Measurements from ENCODE around the gene MPRIP. TPM values are rescaled to one million over a fixed set of nuclear protein-coding genes. Genes with fewer than 3 reads are reported as not detected.

Gene MPRIP
- total RNA-seq, 2 experiments from 2014 or later = 132 to 135 TPM

DNA sequence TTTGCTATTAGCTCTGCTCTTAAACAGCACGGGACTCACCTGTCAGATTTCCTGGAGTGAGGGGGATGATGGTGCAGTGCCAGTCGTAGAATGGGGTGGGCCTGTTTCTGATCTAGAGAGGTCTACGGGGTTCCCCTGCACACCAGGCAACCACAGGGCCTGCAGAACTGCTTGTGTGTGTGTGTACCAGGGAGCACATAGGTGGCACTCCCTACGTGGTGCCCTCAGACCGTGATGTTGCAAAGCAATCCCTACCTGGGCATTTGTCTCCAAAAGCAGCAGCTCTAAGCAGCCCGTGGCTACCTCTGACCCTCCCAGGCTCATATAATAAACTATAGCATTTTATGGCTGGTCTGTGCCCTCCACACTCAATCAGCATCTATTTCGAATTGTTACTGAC, 38.5 kb downstream of the MPRIP start:
- H3K27ac Mint-ChIP-seq = no peak overlapping the region
- H3K36me3 Mint-ChIP-seq (ENCODE audit: low read depth) = peaks cover 4% of the 10 kb centered on the region
- ChIA-PET CTCF (no interaction called here), POLR2A (no interaction called here)
- no peaks in the 10 kb centered on the region for H3K27me3 Mint-ChIP-seq
- TF ChIP-seq, protein P1, sequence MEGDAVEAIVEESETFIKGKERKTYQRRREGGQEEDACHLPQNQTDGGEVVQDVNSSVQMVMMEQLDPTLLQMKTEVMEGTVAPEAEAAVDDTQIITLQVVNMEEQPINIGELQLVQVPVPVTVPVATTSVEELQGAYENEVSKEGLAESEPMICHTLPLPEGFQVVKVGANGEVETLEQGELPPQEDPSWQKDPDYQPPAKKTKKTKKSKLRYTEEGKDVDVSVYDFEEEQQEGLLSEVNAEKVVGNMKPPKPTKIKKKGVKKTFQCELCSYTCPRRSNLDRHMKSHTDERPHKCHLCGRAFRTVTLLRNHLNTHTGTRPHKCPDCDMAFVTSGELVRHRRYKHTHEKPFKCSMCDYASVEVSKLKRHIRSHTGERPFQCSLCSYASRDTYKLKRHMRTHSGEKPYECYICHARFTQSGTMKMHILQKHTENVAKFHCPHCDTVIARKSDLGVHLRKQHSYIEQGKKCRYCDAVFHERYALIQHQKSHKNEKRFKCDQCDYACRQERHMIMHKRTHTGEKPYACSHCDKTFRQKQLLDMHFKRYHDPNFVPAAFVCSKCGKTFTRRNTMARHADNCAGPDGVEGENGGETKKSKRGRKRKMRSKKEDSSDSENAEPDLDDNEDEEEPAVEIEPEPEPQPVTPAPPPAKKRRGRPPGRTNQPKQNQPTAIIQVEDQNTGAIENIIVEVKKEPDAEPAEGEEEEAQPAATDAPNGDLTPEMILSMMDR (IDR thresholded peaks at IDR 0.05) = no peak
- H3K4me1 Mint-ChIP-seq (ENCODE audit: low read depth) = peaks cover 9% of the 10 kb centered on the region
- no peaks in the 10 kb centered on the region for H3K9me3 Mint-ChIP-seq
- no peak for ATAC-seq
- no peak for DNase-seq
- no peak overlapping the region for H3K4me3 Mint-ChIP-seq
- intact Hi-C loops (cut with micrococcal nuclease) = no loop called here

DNA sequence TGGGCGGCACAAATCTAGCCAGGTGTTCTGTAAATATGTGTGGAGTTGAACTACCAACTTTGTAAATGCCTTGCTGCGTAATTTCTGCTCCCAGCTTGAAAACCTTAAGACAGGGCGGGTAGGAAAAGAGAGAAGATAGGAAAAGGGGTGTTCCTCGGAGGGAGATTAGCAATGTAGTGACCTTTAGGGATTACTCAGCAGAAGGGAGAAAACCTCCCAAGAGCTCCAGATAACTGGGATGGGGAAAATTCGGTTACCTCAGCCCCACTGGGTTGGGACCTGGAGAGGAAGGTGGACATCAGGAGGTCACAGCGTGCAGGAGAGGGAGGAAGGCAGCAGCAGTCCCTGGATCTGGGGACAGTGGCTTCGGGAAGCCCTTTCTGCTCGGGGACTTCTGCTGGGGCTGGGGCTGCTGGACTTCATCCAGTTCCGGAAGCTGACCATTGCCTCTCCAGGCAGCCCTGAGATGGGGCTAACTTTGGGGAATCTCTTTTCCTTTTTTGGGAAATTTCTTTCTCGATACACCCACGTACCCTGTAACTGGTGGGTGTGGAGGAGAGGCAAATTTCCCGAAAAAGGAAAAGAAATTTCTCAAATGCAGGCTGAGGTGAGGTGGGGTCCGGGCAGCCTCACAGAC, 39.2 kb downstream of the MPRIP start:
- TF ChIP-seq, protein P1 (IDR thresholded peaks at IDR 0.05) = no peak
- no peak overlapping the region for H3K4me3 Mint-ChIP-seq
- intact Hi-C loops (cut with micrococcal nuclease) = no loop called here
- DNase-seq (no peak), ATAC-seq (no peak)
- POLR2A ChIA-PET = interaction anchor here (1.4 kb wide), 1 partner anchor 21 kb away, joined by 3 read pairs; no protein-coding TSS in a partner anchor
- no peak overlapping the region for H3K27ac Mint-ChIP-seq
- H3K27me3 Mint-ChIP-seq = no peaks in the 10 kb centered on the region
- H3K9me3 Mint-ChIP-seq = no peaks in the 10 kb centered on the region
- peaks cover 4% of the 10 kb centered on the region for H3K36me3 Mint-ChIP-seq (ENCODE audit: low read depth)
- CTCF ChIA-PET = no interaction called here
- H3K4me1 Mint-ChIP-seq (ENCODE audit: low read depth) = peaks cover 11% of the 10 kb centered on the region

DNA sequence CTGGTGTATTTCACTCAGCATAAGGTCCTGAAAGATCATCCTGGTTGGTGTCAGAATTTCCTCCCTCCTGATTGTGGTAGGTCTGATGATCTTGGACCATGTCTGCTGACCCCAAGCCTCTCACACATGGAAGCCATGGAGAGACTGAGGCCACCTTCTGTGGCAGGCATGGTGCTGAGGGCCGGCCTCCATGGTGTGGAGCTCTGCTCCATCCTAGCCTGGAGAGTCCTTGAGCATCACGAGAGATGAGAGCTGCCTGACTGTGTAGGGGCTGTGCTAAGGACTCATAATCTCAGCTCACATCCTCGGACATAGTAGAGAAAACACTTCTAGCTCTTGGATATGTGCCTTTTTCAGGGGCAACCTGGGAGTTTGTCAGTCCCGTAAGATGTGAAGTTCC, 40.6 kb downstream of the MPRIP start:
- Mint-ChIP-seq H3K9me3 (no peaks in the 10 kb centered on the region), H3K4me3 (no peak overlapping the region), H3K36me3 (ENCODE audit: low read depth) (peaks cover under 1% of the 10 kb centered on the region), H3K4me1 (ENCODE audit: low read depth) (peaks cover 20% of the 10 kb centered on the region), H3K27me3 (no peaks in the 10 kb centered on the region), H3K27ac (no peak overlapping the region)
- TF ChIP-seq, protein P1 (IDR thresholded peaks at IDR 0.05) = no peak
- DNase-seq (no peak), ATAC-seq (no peak)
- CTCF ChIA-PET = no interaction called here
- intact Hi-C loops (cut with micrococcal nuclease) = no loop called here
- POLR2A ChIA-PET = no interaction called here

DNA sequence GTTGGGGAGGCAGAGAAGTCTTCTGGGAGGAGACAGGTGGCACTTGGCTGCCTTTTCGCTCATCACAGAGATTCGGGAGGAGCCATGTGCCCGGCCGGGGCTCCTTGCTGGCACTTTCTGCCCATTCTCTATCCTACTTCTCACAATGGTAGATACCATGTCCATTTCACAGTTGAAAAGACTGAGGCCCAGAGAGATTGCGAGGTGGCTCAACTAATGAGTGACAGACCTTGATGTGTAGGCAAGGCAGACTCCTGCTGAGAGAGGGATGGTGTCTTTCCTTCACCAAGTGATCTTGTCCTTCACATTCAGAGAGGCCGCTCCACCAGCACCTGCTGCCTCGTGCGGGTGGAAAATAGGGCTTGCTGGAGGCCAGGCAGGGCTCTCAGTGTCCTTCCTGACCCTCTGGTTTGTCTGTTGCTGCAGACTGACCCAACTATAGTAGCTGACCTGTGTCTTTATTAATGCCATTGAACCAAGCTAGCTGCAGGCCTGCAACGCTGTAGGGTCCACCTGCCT, 42.1 kb downstream of the MPRIP start:
- ChIA-PET CTCF (no interaction called here), POLR2A (interaction anchor here (1.0 kb wide), 1 partner anchor 24 kb away, joined by 3 read pairs; no protein-coding TSS in a partner anchor)
- Mint-ChIP-seq H3K27ac (no peak overlapping the region), H3K4me1 (ENCODE audit: low read depth) (peaks cover 30% of the 10 kb centered on the region), H3K9me3 (no peaks in the 10 kb centered on the region), H3K27me3 (no peaks in the 10 kb centered on the region), H3K36me3 (ENCODE audit: low read depth) (peaks cover 4% of the 10 kb centered on the region), H3K4me3 (no peak overlapping the region)
- TF ChIP-seq, protein P1 (IDR thresholded peaks at IDR 0.05) = no peak
- DNase-seq = no peak
- no peak for ATAC-seq
- intact Hi-C loops (cut with micrococcal nuclease) = no loop called here

DNA sequence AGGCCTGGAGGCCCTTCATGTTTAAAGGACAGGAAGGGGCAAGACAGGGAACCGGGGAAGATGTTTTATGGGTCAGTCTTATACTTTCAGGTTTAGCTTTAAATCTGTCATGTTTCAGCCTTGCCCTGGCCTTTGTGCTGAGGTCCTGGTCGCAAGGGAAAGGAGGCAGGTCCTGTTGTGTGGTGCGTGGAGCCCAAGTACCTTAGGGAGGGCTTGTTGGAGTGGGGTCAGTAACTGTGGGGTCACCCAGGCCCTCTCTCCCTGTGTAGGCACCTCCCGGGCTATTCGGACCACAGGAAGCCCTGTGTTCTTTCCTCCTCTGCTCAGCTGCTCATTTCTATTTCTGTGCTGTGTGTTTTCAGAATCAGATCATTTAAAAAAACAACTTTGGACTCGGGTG, 42.7 kb downstream of the MPRIP start:
- Mint-ChIP-seq H3K27me3 (no peaks in the 10 kb centered on the region), H3K27ac (no peak overlapping the region), H3K4me3 (no peak overlapping the region), H3K9me3 (no peaks in the 10 kb centered on the region), H3K36me3 (ENCODE audit: low read depth) (peaks cover 4% of the 10 kb centered on the region), H3K4me1 (ENCODE audit: low read depth) (peaks cover 36% of the 10 kb centered on the region)
- ATAC-seq (no peak), DNase-seq (no peak)
- ChIA-PET POLR2A (no interaction called here), CTCF (interaction anchor here (1.3 kb wide), 1 partner anchor 9 kb away, joined by 3 read pairs; no protein-coding TSS in a partner anchor)
- intact Hi-C loops (cut with micrococcal nuclease) = no loop called here
- TF ChIP-seq, protein P1 (IDR thresholded peaks at IDR 0.05) = no peak

All from activated CD8-positive, alpha-beta T cell treated with anti-CD3 and anti-CD28 coated beads for 36 hours (primary cell).